ENCODE data around the gene AKAP8L.

AKAP8L gene

DNA sequence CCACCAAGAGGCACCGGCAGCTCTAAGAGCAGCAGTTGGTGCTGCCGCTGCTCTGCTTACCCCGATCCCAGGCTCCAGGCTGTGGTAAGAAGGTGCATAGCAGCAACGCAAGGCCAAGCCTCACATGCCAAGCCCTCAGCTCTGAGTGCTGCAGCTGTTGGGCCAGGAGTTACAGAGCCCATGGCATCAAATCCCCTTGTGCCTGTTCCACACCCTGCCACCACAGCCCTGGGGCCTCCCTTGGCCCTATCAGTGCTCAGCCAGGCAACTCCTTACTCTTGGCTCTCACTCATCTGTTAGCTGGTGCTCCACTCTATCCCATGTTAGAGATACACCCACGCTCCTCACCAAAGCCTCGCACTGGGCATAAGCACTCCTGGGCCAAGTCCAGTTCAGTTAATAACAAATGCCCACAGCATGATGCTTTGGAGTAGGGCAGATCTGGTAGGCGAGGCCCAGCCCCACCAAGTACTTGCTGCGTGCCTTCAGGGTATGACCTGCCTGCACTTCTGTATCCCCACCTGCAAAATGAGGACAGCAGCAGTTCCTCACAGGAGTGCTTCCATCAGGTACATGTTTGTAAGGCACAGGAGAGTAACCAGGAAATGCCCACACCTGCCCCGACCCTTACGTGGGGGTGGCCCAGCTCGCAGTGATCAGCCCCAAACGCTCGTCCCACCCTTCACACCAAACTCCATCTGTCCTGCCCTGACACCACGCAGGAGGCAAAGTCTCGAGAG is 16.2 kb downstream of the AKAP8L start:
- TF ChIP-seq CTCF (IDR thresholded peaks at IDR 0.05; ENCODE audit: low read depth, low read length) = no peak
- no peak for DNase-seq (ENCODE audit: extremely low read depth, low read depth)

- no peak for DNase-seq (ENCODE audit: extremely low read depth, low read depth)
- no peak for TF ChIP-seq CTCF (IDR thresholded peaks at IDR 0.05; ENCODE audit: low read depth, low read length)
These were observed 17.4 kb downstream of the AKAP8L start for GRCh38 chr19:15401397-15401710.

GRCh38 chr19:15400521-15401396 is 18.0 kb downstream of the AKAP8L start:
- no peak for TF ChIP-seq CTCF (IDR thresholded peaks at IDR 0.05; ENCODE audit: low read depth, low read length)
- no peak for DNase-seq (ENCODE audit: extremely low read depth, low read depth)

- DNase-seq (ENCODE audit: extremely low read depth, low read depth) = no peak
- TF ChIP-seq CTCF (IDR thresholded peaks at IDR 0.05; ENCODE audit: low read depth, low read length) = no peak
These were observed 19.2 kb downstream of the AKAP8L start for GRCh38 chr19:15399635-15400034.

- TF ChIP-seq CTCF (IDR thresholded peaks at IDR 0.05; ENCODE audit: low read depth, low read length) = no peak
- DNase-seq (ENCODE audit: extremely low read depth, low read depth) = no peak
These were observed 19.6 kb downstream of the AKAP8L start for GRCh38 chr19:15399234-15399515.

DNA sequence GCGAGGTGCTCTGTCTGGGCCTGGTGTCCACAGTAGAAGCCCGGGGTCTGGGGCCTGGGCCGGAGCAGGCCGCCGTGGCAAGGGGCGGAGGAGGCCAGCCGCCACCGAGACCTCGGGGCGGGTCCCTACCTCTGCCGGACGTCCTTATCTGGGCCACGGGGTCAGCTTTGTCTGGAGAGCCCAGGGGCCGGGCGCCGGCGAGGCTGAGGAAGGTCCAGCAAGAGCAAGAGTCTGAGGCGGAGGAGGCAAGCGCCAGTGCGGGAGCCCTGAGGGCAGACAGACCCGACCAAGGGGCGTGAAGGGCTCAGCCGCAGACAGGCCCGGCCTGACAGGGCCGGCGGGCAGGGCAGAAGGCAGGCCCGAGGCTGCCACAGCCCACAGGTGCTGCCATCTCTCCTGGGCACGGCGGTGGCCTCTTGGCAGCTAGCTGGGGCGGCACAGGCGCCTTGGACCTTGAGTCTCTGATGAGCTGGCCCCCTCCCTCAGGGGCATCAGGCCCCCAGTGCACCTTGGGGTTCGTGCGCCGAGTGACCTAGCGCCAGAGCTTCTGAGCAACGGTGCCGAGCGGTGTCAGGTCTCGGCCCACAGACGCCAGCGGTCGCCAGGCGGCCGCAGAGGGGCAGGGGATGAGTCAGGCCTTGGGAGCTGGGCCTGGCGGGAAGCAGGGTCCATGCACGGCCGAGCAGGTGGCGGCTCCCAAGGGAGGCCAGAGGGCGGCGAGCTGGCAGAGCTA is 20.1 kb downstream of the AKAP8L start:
- no peak for DNase-seq (ENCODE audit: extremely low read depth, low read depth)
- no peak for TF ChIP-seq CTCF (IDR thresholded peaks at IDR 0.05; ENCODE audit: low read depth, low read length)

DNA sequence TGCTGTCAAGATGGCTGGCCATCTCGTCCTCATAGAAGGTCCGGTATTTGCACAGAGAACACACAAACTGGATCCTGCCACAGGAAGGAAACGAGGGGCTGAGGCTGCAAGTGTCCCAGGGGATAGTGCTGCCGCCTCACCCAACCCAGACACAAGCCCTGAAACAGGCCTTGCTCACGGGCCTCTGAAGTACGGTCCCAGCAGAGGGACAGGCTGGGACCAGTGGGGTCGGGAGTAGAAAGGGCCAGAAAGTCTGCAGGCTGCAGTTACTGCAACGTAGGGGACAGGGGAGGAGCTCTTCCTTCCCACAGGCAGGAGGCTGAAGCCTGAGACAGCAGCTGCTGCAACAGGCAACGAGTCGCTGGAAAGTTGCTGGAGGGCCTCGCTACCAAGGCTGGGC is 21.0 kb downstream of the AKAP8L start:
- no peak for DNase-seq (ENCODE audit: extremely low read depth, low read depth)
- TF ChIP-seq CTCF (IDR thresholded peaks at IDR 0.05; ENCODE audit: low read depth, low read length) = no peak
